Measurements from ENCODE around the gene KMT2C. TPM values are rescaled to one million over a fixed set of nuclear protein-coding genes. Genes with fewer than 3 reads are reported as not detected.

The KMT2C gene
- total and polyA plus RNA-seq, 2 experiments from 2014 or later = 7.2 to 14.2 TPM

GRCh38 chr7:152090747-152091146, 345.1 kb downstream of the KMT2C start:
- no peaks in the 10 kb centered on the region for H3K36me3 ChIP-seq (ENCODE audit: low read depth)
- no peak overlapping the region for H3K27ac ChIP-seq
- in situ Hi-C loops (cut with MboI) = no loop called here
- H3K27me3 ChIP-seq (replicated peaks; ENCODE audit: insufficient read depth) = no peaks in the 10 kb centered on the region
- peaks cover 45% of the 10 kb centered on the region for H3K79me2 ChIP-seq (ENCODE audit: insufficient read depth)
- H3K4me1 ChIP-seq (ENCODE audit: insufficient read depth) = no peaks in the 10 kb centered on the region
- no peak for DNase-seq
- H3K4me2 ChIP-seq (ENCODE audit: unreplicated experiment) = no peak overlapping the region
- 96 to 98% methylated on average over 6 of the region's 6 CpGs for WGBS, 2 experiments (ENCODE audit: low coverage in 1 of 2, low lambda C conversion rate in 2 of 2, missing lambda C conversion rate in 2 of 2)
- H3F3A ChIP-seq (ENCODE audit: insufficient read depth) = no peaks in the 10 kb centered on the region
- H4K20me1 ChIP-seq (ENCODE audit: insufficient read depth) = no peaks in the 10 kb centered on the region
- no peak overlapping the region for H3K4me3 ChIP-seq
- H3K9ac ChIP-seq = no peak overlapping the region
- no peaks in the 10 kb centered on the region for H3K9me3 ChIP-seq (ENCODE audit: low read depth)
- TF ChIP-seq EZH2phosphoT487 (IDR thresholded peaks at IDR 0.05; ENCODE audit: insufficient read depth, low read depth) (no peak), EZH2 (IDR thresholded peaks at IDR 0.05; ENCODE audit: insufficient read depth, poor library complexity, severe bottlenecking) (no peak)
- no peak overlapping the region for H2AFZ ChIP-seq
- no peaks in the 10 kb centered on the region for H3K9me2 ChIP-seq (ENCODE audit: insufficient read depth)

GRCh38 chr7:152089183-152089582, 346.6 kb downstream of the KMT2C start:
- H3F3A ChIP-seq (ENCODE audit: insufficient read depth) = no peaks in the 10 kb centered on the region
- TF ChIP-seq EZH2phosphoT487 (IDR thresholded peaks at IDR 0.05; ENCODE audit: insufficient read depth, low read depth) (no peak), EZH2 (IDR thresholded peaks at IDR 0.05; ENCODE audit: insufficient read depth, poor library complexity, severe bottlenecking) (no peak)

GRCh38 chr7:152086513-152086912, 349.3 kb downstream of the KMT2C start:
- WGBS, 2 experiments (ENCODE audit: low coverage in 1 of 2, low lambda C conversion rate in 2 of 2, missing lambda C conversion rate in 2 of 2) = 97 to 100% methylated on average over 1 of the region's 1 CpG
- Histone ChIP-seq H3K9ac (no peak overlapping the region), H3K27ac (no peak overlapping the region), H3K9me3 (ENCODE audit: low read depth) (no peaks in the 10 kb centered on the region), H3K27me3 (replicated peaks; ENCODE audit: insufficient read depth) (no peaks in the 10 kb centered on the region), H2AFZ (no peak overlapping the region), H3K4me1 (ENCODE audit: insufficient read depth) (no peaks in the 10 kb centered on the region), H3K36me3 (ENCODE audit: low read depth) (no peaks in the 10 kb centered on the region), H3K4me3 (no peak overlapping the region), H3F3A (ENCODE audit: insufficient read depth) (no peaks in the 10 kb centered on the region), H4K20me1 (ENCODE audit: insufficient read depth) (0 out of 2 replicates have a peak, but pooled peaks cover 5% of the 10 kb centered on the region), H3K4me2 (ENCODE audit: unreplicated experiment) (no peak overlapping the region), H3K9me2 (ENCODE audit: insufficient read depth) (no peaks in the 10 kb centered on the region), H3K79me2 (ENCODE audit: insufficient read depth) (peaks cover 44% of the 10 kb centered on the region)
- no peak for DNase-seq
- TF ChIP-seq EZH2 (IDR thresholded peaks at IDR 0.05; ENCODE audit: insufficient read depth, poor library complexity, severe bottlenecking) = no peak
- in situ Hi-C loops (cut with MboI) = no loop called here

More at GRCh38 chr7:152089183-152089582, 346.6 kb downstream of the KMT2C start:
- H4K20me1 ChIP-seq (ENCODE audit: insufficient read depth) = 0 out of 2 replicates have a peak, but pooled peaks cover 5% of the 10 kb centered on the region
- no peaks in the 10 kb centered on the region for H3K36me3 ChIP-seq (ENCODE audit: low read depth)
- H3K27ac ChIP-seq = no peak overlapping the region
- no peak overlapping the region for H2AFZ ChIP-seq
- DNase-seq = no peak
- no peak overlapping the region for H3K4me2 ChIP-seq (ENCODE audit: unreplicated experiment)
- H3K27me3 ChIP-seq (replicated peaks; ENCODE audit: insufficient read depth) = no peaks in the 10 kb centered on the region
- no peak overlapping the region for H3K9ac ChIP-seq
- in situ Hi-C loops (cut with MboI) = no loop called here
- H3K4me3 ChIP-seq = no peak overlapping the region
- H3K9me2 ChIP-seq (ENCODE audit: insufficient read depth) = no peaks in the 10 kb centered on the region
- 95 to 99% methylated on average over 7 of the region's 7 CpGs for WGBS, 2 experiments (ENCODE audit: low coverage in 1 of 2, low lambda C conversion rate in 2 of 2, missing lambda C conversion rate in 2 of 2)
- H3K9me3 ChIP-seq (ENCODE audit: low read depth) = no peaks in the 10 kb centered on the region
- peaks cover 48% of the 10 kb centered on the region for H3K79me2 ChIP-seq (ENCODE audit: insufficient read depth)
- no peaks in the 10 kb centered on the region for H3K4me1 ChIP-seq (ENCODE audit: insufficient read depth)

- H3K36me3 ChIP-seq (ENCODE audit: low read depth) = no peaks in the 10 kb centered on the region
- H3K4me1 ChIP-seq (ENCODE audit: insufficient read depth) = no peaks in the 10 kb centered on the region
- no peak overlapping the region for H2AFZ ChIP-seq
- peaks cover 48% of the 10 kb centered on the region for H3K79me2 ChIP-seq (ENCODE audit: insufficient read depth)
- H3K27ac ChIP-seq = no peak overlapping the region
- TF ChIP-seq EZH2phosphoT487 (IDR thresholded peaks at IDR 0.05; ENCODE audit: insufficient read depth, low read depth) = no peak
- no peak for TF ChIP-seq EZH2 (IDR thresholded peaks at IDR 0.05; ENCODE audit: insufficient read depth, poor library complexity, severe bottlenecking)
- 0 out of 2 replicates have a peak, but pooled peaks cover 5% of the 10 kb centered on the region for H4K20me1 ChIP-seq (ENCODE audit: insufficient read depth)
- H3K4me2 ChIP-seq (ENCODE audit: unreplicated experiment) = no peak overlapping the region
- H3F3A ChIP-seq (ENCODE audit: insufficient read depth) = 0 out of 2 replicates have a peak, but pooled peaks cover 5% of the 10 kb centered on the region
- in situ Hi-C loops (cut with MboI) = no loop called here
- H3K9ac ChIP-seq = no peak overlapping the region
- H3K27me3 ChIP-seq (replicated peaks; ENCODE audit: insufficient read depth) = no peaks in the 10 kb centered on the region
- H3K4me3 ChIP-seq = no peak overlapping the region
- no peaks in the 10 kb centered on the region for H3K9me3 ChIP-seq (ENCODE audit: low read depth)
- WGBS, 2 experiments (ENCODE audit: low coverage in 1 of 2, low lambda C conversion rate in 2 of 2, missing lambda C conversion rate in 2 of 2) = 96% methylated on average over 3 of the region's 3 CpGs
- H3K9me2 ChIP-seq (ENCODE audit: insufficient read depth) = no peaks in the 10 kb centered on the region
- no peak for DNase-seq
These were observed 350.7 kb downstream of the KMT2C start for GRCh38 chr7:152085131-152085530.

Small RNA genes lying within 50 kb of the gene (small RNA-seq; reads per million reads assigned to genes)
- gene AC104692.1 (ENCODE audit: low read depth, low replicate concordance) = not detected
- not detected for gene AC104692.2 (ENCODE audit: low read depth, low replicate concordance)
- gene RF00019 (ENCODE audit: low read depth, low replicate concordance) = not detected

Other genes starting within 250 kb of the KMT2C start
- gene XRCC2, start 240.1 kb upstream of the KMT2C start, total RNA-seq (2014; rRNA removed; shearing (Covaris generic)) = 0.76 and 1.1 TPM in 2 replicates
- 1.4 and 1.5 TPM in 2 replicates for gene XRCC2, start 240.1 kb upstream of the KMT2C start, polyA plus RNA-seq (2016; fragmentation: Nextera tagmentation; extraction: Ambion mirVana)